ENCODE results near the gene SLC25A44. TPM values are rescaled to one million over a fixed set of nuclear protein-coding genes. Genes with fewer than 3 reads are reported as not detected.

SLC25A44 gene
- total RNA-seq, 1 donor from 2014 or later, result 21.3 TPM

DNA sequence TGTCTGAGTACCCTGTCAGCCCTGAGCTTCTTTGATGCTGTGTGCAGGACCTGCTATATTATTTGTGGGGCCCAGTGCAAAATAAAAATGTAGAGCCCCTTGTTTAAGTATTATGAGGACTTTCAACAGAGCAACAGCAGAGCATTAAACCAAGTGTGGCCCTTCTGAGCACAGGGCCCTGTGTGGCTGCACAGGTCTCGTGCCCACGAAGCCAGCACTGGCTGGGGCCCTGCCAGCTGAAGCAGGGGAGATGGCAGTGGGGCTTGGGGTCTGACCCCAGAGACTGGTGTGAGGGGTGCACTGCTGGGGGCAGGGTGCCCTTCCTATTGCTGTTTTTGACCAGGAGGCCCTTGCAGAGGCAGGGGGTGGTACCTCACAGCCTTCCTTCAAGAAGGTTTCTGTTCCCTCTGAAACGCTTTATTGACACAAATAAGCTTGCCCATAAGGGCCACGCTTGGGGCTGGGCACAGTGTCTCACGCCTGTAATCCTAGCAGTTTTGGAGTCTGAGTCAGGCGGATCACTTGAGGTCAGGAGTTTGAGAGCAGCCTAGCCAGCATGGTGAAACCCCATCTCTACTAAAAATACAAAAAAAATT, 42.7 kb upstream of the SLC25A44 start:
- H3K4me1 Mint-ChIP-seq (ENCODE audit: low read depth, unreplicated experiment), result peaks cover 6% of the 10 kb centered on the region
- Histone ChIP-seq H3K4me1 (ENCODE audit: insufficient read depth, low read length) (peaks cover 12% of the 10 kb centered on the region), H3K9ac (ENCODE audit: low read length) (no peak overlapping the region), H2AFZ (ENCODE audit: low read depth, low read length) (no peak overlapping the region), H3K9me3 (ENCODE audit: insufficient read depth, low read depth, low read length) (no peaks in the 10 kb centered on the region), H3K79me2 (ENCODE audit: insufficient read depth, low read length) (no peaks in the 10 kb centered on the region), H3K27me3 (ENCODE audit: insufficient read depth, low read length) (peaks cover 18% of the 10 kb centered on the region), H3K36me3 (ENCODE audit: insufficient read depth, low read length) (no peaks in the 10 kb centered on the region), H3K27ac (ENCODE audit: low read depth, low read length) (no peak overlapping the region), H3K4me3 (ENCODE audit: insufficient read depth, low read depth, low read length) (no peak overlapping the region), H4K20me1 (ENCODE audit: insufficient read depth, low read length) (no peaks in the 10 kb centered on the region), H3K4me2 (ENCODE audit: low read length) (no peak overlapping the region)
- DNase-seq (ENCODE audit: low read depth) (no peak), FAIRE-seq (no peak)
- TF ChIP-seq EZH2 (IDR thresholded peaks at IDR 0.05; ENCODE audit: insufficient read depth, low read length), result no peak
- TF ChIP-seq, protein P1, sequence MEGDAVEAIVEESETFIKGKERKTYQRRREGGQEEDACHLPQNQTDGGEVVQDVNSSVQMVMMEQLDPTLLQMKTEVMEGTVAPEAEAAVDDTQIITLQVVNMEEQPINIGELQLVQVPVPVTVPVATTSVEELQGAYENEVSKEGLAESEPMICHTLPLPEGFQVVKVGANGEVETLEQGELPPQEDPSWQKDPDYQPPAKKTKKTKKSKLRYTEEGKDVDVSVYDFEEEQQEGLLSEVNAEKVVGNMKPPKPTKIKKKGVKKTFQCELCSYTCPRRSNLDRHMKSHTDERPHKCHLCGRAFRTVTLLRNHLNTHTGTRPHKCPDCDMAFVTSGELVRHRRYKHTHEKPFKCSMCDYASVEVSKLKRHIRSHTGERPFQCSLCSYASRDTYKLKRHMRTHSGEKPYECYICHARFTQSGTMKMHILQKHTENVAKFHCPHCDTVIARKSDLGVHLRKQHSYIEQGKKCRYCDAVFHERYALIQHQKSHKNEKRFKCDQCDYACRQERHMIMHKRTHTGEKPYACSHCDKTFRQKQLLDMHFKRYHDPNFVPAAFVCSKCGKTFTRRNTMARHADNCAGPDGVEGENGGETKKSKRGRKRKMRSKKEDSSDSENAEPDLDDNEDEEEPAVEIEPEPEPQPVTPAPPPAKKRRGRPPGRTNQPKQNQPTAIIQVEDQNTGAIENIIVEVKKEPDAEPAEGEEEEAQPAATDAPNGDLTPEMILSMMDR (IDR thresholded peaks at IDR 0.05; ENCODE audit: insufficient read depth, low read depth, low read length), result no peak
- H3K36me3 Mint-ChIP-seq (ENCODE audit: low read depth, unreplicated experiment), result no peaks in the 10 kb centered on the region
- H3K27ac Mint-ChIP-seq (ENCODE audit: unreplicated experiment), result no peak overlapping the region
- no peak overlapping the region for H3K4me3 Mint-ChIP-seq (ENCODE audit: unreplicated experiment)
- H3K27me3 Mint-ChIP-seq (ENCODE audit: low read depth, unreplicated experiment), result peaks cover 36% of the 10 kb centered on the region
- no peaks in the 10 kb centered on the region for H3K9me3 Mint-ChIP-seq (ENCODE audit: unreplicated experiment)

DNA sequence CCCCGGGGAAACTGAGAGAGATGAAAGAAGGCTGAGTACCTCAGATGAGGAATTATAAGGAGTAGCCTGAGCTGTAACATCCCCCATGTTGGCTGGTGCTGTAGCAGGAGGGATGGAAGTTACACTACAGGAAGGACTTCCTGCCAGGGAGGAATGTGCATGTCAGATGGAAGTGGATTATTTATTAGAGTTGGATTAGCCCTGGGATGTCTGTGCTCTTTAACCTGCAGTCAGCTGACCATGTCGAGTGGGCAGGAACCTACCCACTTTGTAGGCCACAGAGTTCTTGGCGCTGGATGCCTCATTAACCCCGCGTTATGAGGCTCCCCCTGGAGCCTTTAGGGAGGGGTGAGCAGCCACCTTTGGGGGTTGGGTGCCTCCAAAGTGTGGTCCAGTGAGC, 41.3 kb upstream of the SLC25A44 start:
- Histone ChIP-seq H3K36me3 (ENCODE audit: insufficient read depth, low read length) (no peaks in the 10 kb centered on the region), H4K20me1 (ENCODE audit: insufficient read depth, low read length) (no peaks in the 10 kb centered on the region), H3K9ac (ENCODE audit: low read length) (no peak overlapping the region), H2AFZ (ENCODE audit: low read depth, low read length) (no peak overlapping the region), H3K79me2 (ENCODE audit: insufficient read depth, low read length) (no peaks in the 10 kb centered on the region), H3K27ac (ENCODE audit: low read depth, low read length) (no peak overlapping the region), H3K4me3 (ENCODE audit: insufficient read depth, low read depth, low read length) (no peak overlapping the region), H3K27me3 (ENCODE audit: insufficient read depth, low read length) (peaks cover 18% of the 10 kb centered on the region), H3K4me1 (ENCODE audit: insufficient read depth, low read length) (peaks cover 3% of the 10 kb centered on the region), H3K9me3 (ENCODE audit: insufficient read depth, low read depth, low read length) (no peaks in the 10 kb centered on the region), H3K4me2 (ENCODE audit: low read length) (no peak overlapping the region)
- H3K27me3 Mint-ChIP-seq (ENCODE audit: low read depth, unreplicated experiment), result peaks cover 39% of the 10 kb centered on the region
- FAIRE-seq (no peak), DNase-seq (ENCODE audit: low read depth) (no peak)
- no peaks in the 10 kb centered on the region for H3K9me3 Mint-ChIP-seq (ENCODE audit: unreplicated experiment)
- no peak for TF ChIP-seq EZH2 (IDR thresholded peaks at IDR 0.05; ENCODE audit: insufficient read depth, low read length)
- TF ChIP-seq, protein P1 (IDR thresholded peaks at IDR 0.05; ENCODE audit: insufficient read depth, low read depth, low read length), result no peak
- no peaks in the 10 kb centered on the region for H3K36me3 Mint-ChIP-seq (ENCODE audit: low read depth, unreplicated experiment)
- peaks cover 5% of the 10 kb centered on the region for H3K4me1 Mint-ChIP-seq (ENCODE audit: low read depth, unreplicated experiment)
- no peak overlapping the region for H3K4me3 Mint-ChIP-seq (ENCODE audit: unreplicated experiment)
- H3K27ac Mint-ChIP-seq (ENCODE audit: unreplicated experiment), result no peak overlapping the region

DNA sequence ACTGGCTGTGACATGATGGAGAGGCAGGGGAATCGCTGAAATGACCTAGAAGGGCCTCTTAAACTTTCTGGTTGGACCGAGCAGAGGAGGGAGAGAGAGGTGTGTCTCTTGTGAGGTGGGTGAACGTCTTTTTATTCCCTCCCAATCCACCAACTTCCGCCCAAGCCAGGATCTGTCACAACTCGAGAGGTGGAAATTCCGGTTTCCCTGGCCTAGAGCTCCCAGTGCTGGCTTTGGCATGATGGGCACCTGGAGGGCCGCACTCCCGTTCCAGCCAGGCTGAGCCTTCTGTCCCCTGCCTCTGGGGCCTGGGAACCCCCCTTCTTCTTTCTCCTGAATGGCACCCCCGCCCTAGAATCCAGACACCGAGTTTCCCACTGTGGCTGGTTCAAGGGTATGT, 40.5 kb upstream of the SLC25A44 start, which contains the start of gene SEMA4A:
Gene SEMA4A (plus strand): TSS at position 224 of the 400 bp plus-strand sequence. CDS start 994 bp downstream, outside the sequence.
- H3K9ac ChIP-seq (ENCODE audit: low read length), result no peak within 1 kb of the TSS
- H3K4me2 ChIP-seq (ENCODE audit: low read length), result no peak within 1 kb of the TSS
- H3K4me3 ChIP-seq (ENCODE audit: insufficient read depth, low read depth, low read length), result no peak within 1 kb of the TSS
- H2AFZ ChIP-seq (ENCODE audit: low read depth, low read length), result no peak within 1 kb of the TSS
- no peaks in the 10 kb centered on the region for H3K9me3 ChIP-seq (ENCODE audit: insufficient read depth, low read depth, low read length)
- no peaks in the 10 kb centered on the region for H3K79me2 ChIP-seq (ENCODE audit: insufficient read depth, low read length)
- H3K36me3 ChIP-seq (ENCODE audit: insufficient read depth, low read length), result no peaks in the 10 kb centered on the region
- FAIRE-seq (no peak), DNase-seq (ENCODE audit: low read depth) (no peak)
- Mint-ChIP-seq H3K36me3 (ENCODE audit: low read depth, unreplicated experiment) (no peaks in the 10 kb centered on the region), H3K9me3 (ENCODE audit: unreplicated experiment) (no peaks in the 10 kb centered on the region), H3K4me1 (ENCODE audit: low read depth, unreplicated experiment) (peaks cover 5% of the 10 kb centered on the region), H3K4me3 (ENCODE audit: unreplicated experiment) (no peak within 1 kb of the TSS), H3K27ac (ENCODE audit: unreplicated experiment) (no peak within 1 kb of the TSS), H3K27me3 (ENCODE audit: low read depth, unreplicated experiment) (peaks cover 34% of the 10 kb centered on the region)
- peaks cover 3% of the 10 kb centered on the region for H3K4me1 ChIP-seq (ENCODE audit: insufficient read depth, low read length)
- H4K20me1 ChIP-seq (ENCODE audit: insufficient read depth, low read length), result no peaks in the 10 kb centered on the region
- TF ChIP-seq EZH2 (IDR thresholded peaks at IDR 0.05; ENCODE audit: insufficient read depth, low read length), result no peak
- TF ChIP-seq, protein P1 (IDR thresholded peaks at IDR 0.05; ENCODE audit: insufficient read depth, low read depth, low read length), result no peak
- H3K27me3 ChIP-seq (ENCODE audit: insufficient read depth, low read length), result peaks cover 19% of the 10 kb centered on the region
- no peak within 1 kb of the TSS for H3K27ac ChIP-seq (ENCODE audit: low read depth, low read length)

Data from astrocyte (in vitro differentiated cells and primary cell).